Liver (tissue), 3 donors: Measurements from ENCODE around the gene KCNQ1.

Experiments used
- ATF3 ChIP-seq: IDR thresholded peaks from 2 replicates; pipeline ENCODE4 v1.6.1; 2016; ENCODE audit warnings: antibody characterized with exemption
- CTCF ChIP-seq: fragments of 150-350 bp; IDR thresholded peaks from 2 replicates; pipeline ENCODE4 v1.5.1; 2017; ENCODE audit warnings: improper control_type of control experiment, low read depth, low read length; ENCODE audit not compliant: missing input control
- HNF4A ChIP-seq, 2 donors: conservative IDR thresholded peaks; 2 replicates each; pipeline ENCODE4 v1.6.1; 2016; ENCODE audit warnings: antibody characterized with exemption in 2 of 2, mild to moderate bottlenecking in 2 of 2
- JUND ChIP-seq, 2 donors: IDR thresholded peaks; 2 replicates each; pipeline ENCODE4 v1.6.1; 2016; ENCODE audit warnings: antibody characterized with exemption in 2 of 2
- ZBTB33 ChIP-seq: IDR thresholded peaks from 2 replicates; pipeline ENCODE4 v1.6.1; 2016; ENCODE audit warnings: antibody characterized with exemption
- donor health status: healthy.
- donor health status: healthy.

GRCh38 chr11:2836315-2837095 is 391.7 kb downstream of the KCNQ1 start:
- TF ChIP-seq CTCF (no peak), JUND (IDR thresholded peaks at IDR 0.05) (no peak), ATF3 (no peak), HNF4A (conservative IDR thresholded peaks at IDR 0.05) (no peak), ZBTB33 (no peak)
